Smooth muscle cell (in vitro differentiated cells): ENCODE data around the gene LGR4. TPM values are rescaled to one million over a fixed set of nuclear protein-coding genes. Genes with fewer than 3 reads are reported as not detected.

ENCODE experiments used
- DNase-seq: peaks from one replicate; lab custom pipeline; 2025; ENCODE audit not compliant: unreplicated experiment; lab: John Stamatoyannopoulos, UW
- H2AFZ ChIP-seq: fragments of 200-600 bp; sonication (generic); 2 replicates; pipeline ENCODE4 v1.6.0; 2016; ENCODE audit warnings: antibody characterized with exemption, low read depth, mild to moderate bottlenecking
- H3F3A ChIP-seq: fragments of 200-600 bp; sonication (generic); 2 replicates; pipeline ENCODE4 v1.6.0; 2017; ENCODE audit warnings: antibody characterized with exemption, low read depth
- H3K27ac ChIP-seq: fragments of 200-600 bp; sonication (generic); 2 replicates; pipeline ENCODE4 v1.5.1; 2016; ENCODE audit warnings: low read depth, mild to moderate bottlenecking
- H3K27me3 ChIP-seq: fragments of 200-600 bp; sonication (generic); 2 replicates; pipeline ENCODE4 v1.6.1; 2016; ENCODE audit warnings: low read depth, mild to moderate bottlenecking
- H3K36me3 ChIP-seq: fragments of 200-600 bp; sonication (generic); 2 replicates; pipeline ENCODE4 v1.5.1; 2016; ENCODE audit warnings: low read depth
- H3K4me1 ChIP-seq: fragments of 200-600 bp; sonication (generic); 2 replicates; pipeline ENCODE4 v1.5.1; 2016; ENCODE audit warnings: low read depth
- H3K4me2 ChIP-seq: fragments of 200-600 bp; sonication (generic); 2 replicates; pipeline ENCODE4 v1.6.0; 2016; ENCODE audit warnings: mild to moderate bottlenecking
- H3K4me3 ChIP-seq: fragments of 200-600 bp; sonication (generic); 2 replicates; pipeline ENCODE4 v1.5.1; 2016; ENCODE audit warnings: mild to moderate bottlenecking
- H3K79me2 ChIP-seq: fragments of 200-600 bp; sonication (generic); 2 replicates; pipeline ENCODE4 v1.6.0; 2016; ENCODE audit warnings: low read depth, mild to moderate bottlenecking
- H3K9ac ChIP-seq: fragments of 200-600 bp; sonication (generic); 2 replicates; pipeline ENCODE4 v1.6.0; 2016; ENCODE audit warnings: low read depth
- H3K9me3 ChIP-seq: fragments of 200-600 bp; sonication (generic); replicated peaks from 2 replicates; pipeline ENCODE4 v1.5.1; 2016; ENCODE audit warnings: low read depth
- H4K20me1 ChIP-seq: fragments of 200-600 bp; sonication (generic); 2 replicates; pipeline ENCODE4 v1.6.0; 2016; ENCODE audit warnings: low read depth
- WGBS: methylation state at CpG from one replicate; pipeline ENCODE4 v1.1.7; 2016; ENCODE audit warnings: low lambda C conversion rate; 5-methylcytosine and 5-hydroxymethylcytosine counted together
- polyA plus RNA-seq: library from polyadenylated mRNA; unstranded; fragments of >200 nt; fragmentation: Nextera tagmentation; extraction: Ambion mirVana; gene quantifications from 2 replicates; pipeline ENCODE4 v1.2.1, GENCODE V29; 2016
- total RNA-seq: library from RNA; depleted of rRNA; stranded (reverse); fragments of >200 nt; gene quantifications from 2 replicates; pipeline ENCODE4 v1.2.3, GENCODE V29; 2014
- TF ChIP-seq, protein P1 (sequence below): fragments of 200-600 bp; sonication (generic); IDR thresholded peaks from 2 replicates; pipeline ENCODE4 v1.5.1; 2017; ENCODE audit warnings: borderline replicate concordance, mild to moderate bottlenecking, antibody characterized with exemption; ENCODE audit not compliant: insufficient read depth, poor library complexity, severe bottlenecking

LGR4 gene
- total and polyA plus RNA-seq, 2 experiments from 2014 or later, result 21.4 to 96.5 TPM

GRCh38 chr11:27456795-27457329 is 15.7 kb downstream of the LGR4 start:
- Histone ChIP-seq H3F3A (peaks cover 5% of the 10 kb centered on the region), H3K79me2 (peaks cover 92% of the 10 kb centered on the region), H3K9ac (no peak overlapping the region), H3K27me3 (no peaks in the 10 kb centered on the region), H3K4me3 (no peak overlapping the region), H3K36me3 (no peaks in the 10 kb centered on the region), H3K4me1 (peaks cover 40% of the 10 kb centered on the region), H3K27ac (peak overlapping the region; percentile 65), H3K4me2 (peak overlapping the region; percentile 69), H4K20me1 (peaks cover 81% of the 10 kb centered on the region), H2AFZ (no peak overlapping the region), H3K9me3 (no peaks in the 10 kb centered on the region)
- TF ChIP-seq, protein P1, sequence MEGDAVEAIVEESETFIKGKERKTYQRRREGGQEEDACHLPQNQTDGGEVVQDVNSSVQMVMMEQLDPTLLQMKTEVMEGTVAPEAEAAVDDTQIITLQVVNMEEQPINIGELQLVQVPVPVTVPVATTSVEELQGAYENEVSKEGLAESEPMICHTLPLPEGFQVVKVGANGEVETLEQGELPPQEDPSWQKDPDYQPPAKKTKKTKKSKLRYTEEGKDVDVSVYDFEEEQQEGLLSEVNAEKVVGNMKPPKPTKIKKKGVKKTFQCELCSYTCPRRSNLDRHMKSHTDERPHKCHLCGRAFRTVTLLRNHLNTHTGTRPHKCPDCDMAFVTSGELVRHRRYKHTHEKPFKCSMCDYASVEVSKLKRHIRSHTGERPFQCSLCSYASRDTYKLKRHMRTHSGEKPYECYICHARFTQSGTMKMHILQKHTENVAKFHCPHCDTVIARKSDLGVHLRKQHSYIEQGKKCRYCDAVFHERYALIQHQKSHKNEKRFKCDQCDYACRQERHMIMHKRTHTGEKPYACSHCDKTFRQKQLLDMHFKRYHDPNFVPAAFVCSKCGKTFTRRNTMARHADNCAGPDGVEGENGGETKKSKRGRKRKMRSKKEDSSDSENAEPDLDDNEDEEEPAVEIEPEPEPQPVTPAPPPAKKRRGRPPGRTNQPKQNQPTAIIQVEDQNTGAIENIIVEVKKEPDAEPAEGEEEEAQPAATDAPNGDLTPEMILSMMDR, result no peak
- no peak for DNase-seq

DNA sequence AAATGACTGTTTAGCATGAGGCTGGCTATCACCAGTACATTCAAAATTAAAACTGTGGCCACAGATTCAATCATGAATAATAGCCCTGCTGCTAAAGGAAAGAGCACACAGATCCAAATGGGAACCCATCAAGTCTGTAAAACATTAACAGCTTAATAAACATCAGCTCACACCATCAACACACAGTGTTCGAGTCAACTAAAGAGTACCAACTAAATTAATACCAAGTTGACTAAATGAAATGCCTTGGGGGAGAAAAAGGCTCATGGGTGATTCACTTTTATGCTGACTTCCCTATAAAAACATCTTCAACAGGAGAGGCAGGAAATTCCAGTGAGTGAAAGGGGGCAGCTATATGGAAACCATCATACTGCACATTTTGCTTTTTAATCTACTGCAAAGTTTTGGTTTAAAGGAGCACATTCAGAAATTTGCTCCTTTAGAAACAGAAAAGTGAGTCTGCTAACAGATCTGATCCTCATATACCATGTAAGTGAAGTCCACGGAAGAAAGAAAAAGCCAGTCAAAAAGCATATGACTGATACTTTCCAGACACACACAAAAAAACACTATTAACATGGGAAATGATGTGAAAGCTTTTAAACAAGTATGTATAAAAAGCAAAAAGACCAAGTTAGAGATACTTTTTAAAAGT is 16.3 kb downstream of the LGR4 start:
- TF ChIP-seq, protein P1, result no peak
- peaks cover 83% of the 10 kb centered on the region for H4K20me1 ChIP-seq
- H3F3A ChIP-seq, result peaks cover 5% of the 10 kb centered on the region
- no peak overlapping the region for H3K4me3 ChIP-seq
- H3K4me2 ChIP-seq, result peak overlapping the region; percentile 69
- H3K27me3 ChIP-seq, result no peaks in the 10 kb centered on the region
- 20% methylated on average over 2 of the region's 2 CpGs for WGBS
- H3K36me3 ChIP-seq, result no peaks in the 10 kb centered on the region
- no peak overlapping the region for H2AFZ ChIP-seq
- no peak overlapping the region for H3K9ac ChIP-seq
- no peaks in the 10 kb centered on the region for H3K9me3 ChIP-seq
- H3K4me1 ChIP-seq, result peaks cover 46% of the 10 kb centered on the region
- peak overlapping the region; percentile 65 for H3K27ac ChIP-seq
- H3K79me2 ChIP-seq, result peaks cover 91% of the 10 kb centered on the region
- no peak for DNase-seq

DNA sequence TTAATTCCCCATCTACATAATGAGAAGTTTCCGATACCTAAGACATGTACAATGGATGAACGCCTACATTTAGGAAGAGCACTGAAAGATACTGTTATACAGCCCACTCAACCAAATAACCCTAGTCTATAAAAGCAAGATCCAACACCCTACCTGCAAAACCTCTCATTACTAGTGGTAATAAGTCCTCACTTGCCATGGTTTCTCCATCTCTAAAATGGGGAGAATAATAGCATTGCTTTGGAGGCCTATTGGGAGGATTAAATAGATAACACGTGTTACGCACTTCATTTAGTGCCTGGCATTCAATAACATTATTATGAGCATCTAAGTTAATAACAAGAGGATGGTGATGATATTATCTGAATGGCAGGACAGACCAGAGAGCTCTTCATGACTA is 16.9 kb downstream of the LGR4 start:
- Histone ChIP-seq H3K4me3 (no peak overlapping the region), H2AFZ (no peak overlapping the region), H3K9ac (no peak overlapping the region), H3K4me1 (peaks cover 43% of the 10 kb centered on the region), H3K36me3 (no peaks in the 10 kb centered on the region), H3F3A (peaks cover 5% of the 10 kb centered on the region), H3K79me2 (peaks cover 85% of the 10 kb centered on the region), H4K20me1 (peaks cover 83% of the 10 kb centered on the region), H3K4me2 (peak overlapping the region; percentile 69), H3K27me3 (no peaks in the 10 kb centered on the region), H3K27ac (peak overlapping the region; percentile 65), H3K9me3 (no peaks in the 10 kb centered on the region)
- 97% methylated on average over 4 of the region's 4 CpGs for WGBS
- TF ChIP-seq, protein P1, result no peak
- DNase-seq, result no peak

DNA sequence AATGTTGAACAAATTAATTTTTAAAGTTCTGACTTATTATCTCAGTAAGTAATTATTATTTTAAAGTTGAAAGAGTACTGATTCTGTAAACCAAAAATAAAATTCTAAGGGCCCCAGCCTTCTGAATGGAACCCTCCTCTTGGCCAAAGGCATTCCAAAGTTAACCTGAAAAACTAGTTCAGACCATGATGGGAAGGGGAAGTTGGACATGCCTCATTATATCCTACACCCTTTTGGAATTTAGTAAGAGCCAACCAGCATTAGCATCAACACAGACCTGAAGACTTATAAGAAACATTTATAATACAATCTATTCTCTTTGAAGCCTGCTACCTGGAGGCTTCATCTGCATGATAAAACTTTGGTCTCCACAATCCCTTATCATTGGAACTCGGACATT is 18.9 kb downstream of the LGR4 start:
- TF ChIP-seq, protein P1, result no peak
- peaks cover 72% of the 10 kb centered on the region for H4K20me1 ChIP-seq
- 93% methylated on average over 1 of the region's 1 CpG for WGBS
- H2AFZ ChIP-seq, result no peak overlapping the region
- peaks cover 5% of the 10 kb centered on the region for H3F3A ChIP-seq
- no peak overlapping the region for H3K4me3 ChIP-seq
- H3K27ac ChIP-seq, result no peak overlapping the region
- no peaks in the 10 kb centered on the region for H3K36me3 ChIP-seq
- H3K4me1 ChIP-seq, result peaks cover 37% of the 10 kb centered on the region
- no peak for DNase-seq
- no peak overlapping the region for H3K9ac ChIP-seq
- H3K27me3 ChIP-seq, result no peaks in the 10 kb centered on the region
- peaks cover 83% of the 10 kb centered on the region for H3K79me2 ChIP-seq
- no peaks in the 10 kb centered on the region for H3K9me3 ChIP-seq
- no peak overlapping the region for H3K4me2 ChIP-seq
